SK-N-SH treated with all-trans-retinoic acid at 6 μM for 48 hours (cell line): ENCODE results near the gene RASA3.

ENCODE experiments used
- ATAC-seq: fragments of 200-7000 bp; cut with Tn5 transposase; 3 replicates; pipeline ENCODE4 v1.9.1; 2020; ENCODE audit warnings: mild to moderate bottlenecking, moderate library complexity
- ARNTL ChIP-seq: fragments of 450-650 bp; formaldehyde crosslinking; IDR thresholded peaks from 2 replicates; pipeline ENCODE4 v1.5.0; 2020; ENCODE audit warnings: low read depth, mild to moderate bottlenecking, moderate library complexity, borderline replicate concordance
- CREB5 ChIP-seq: fragments of 250-450 bp; sonication (Bioruptor Pico); IDR thresholded peaks from 2 replicates; pipeline ENCODE4 v1.5.1; 2020; ENCODE audit warnings: low read depth, mild to moderate bottlenecking, moderate library complexity
- CSDC2 ChIP-seq: fragments of 250-450 bp; sonication (Bioruptor Pico); IDR thresholded peaks from 2 replicates; pipeline ENCODE4 v1.5.0; 2020; ENCODE audit warnings: mild to moderate bottlenecking, moderate library complexity
- ESRRG ChIP-seq: fragments of 250-450 bp; sonication (Bioruptor Pico); IDR thresholded peaks from 2 replicates; pipeline ENCODE4 v1.6.1; 2021; ENCODE audit warnings: mild to moderate bottlenecking
- GLIS3 ChIP-seq: fragments of 250-450 bp; sonication (Bioruptor Pico); IDR thresholded peaks from 2 replicates; pipeline ENCODE4 v1.5.0; 2020; ENCODE audit warnings: mild to moderate bottlenecking, moderate library complexity
- ISL1 ChIP-seq: fragments of 250-450 bp; sonication (Bioruptor Pico); IDR thresholded peaks from 2 replicates; pipeline ENCODE4 v2.1.2; 2022; ENCODE audit warnings: mild to moderate bottlenecking, moderate library complexity
- OSR1 ChIP-seq: fragments of 250-450 bp; sonication (Bioruptor Pico); IDR thresholded peaks from 2 replicates; pipeline ENCODE4 v1.8.0; 2022; ENCODE audit warnings: moderate library complexity, mild to moderate bottlenecking, inconsistent platforms
- PATZ1 ChIP-seq: fragments of 250-450 bp; sonication (Bioruptor Pico); IDR thresholded peaks from 2 replicates; pipeline ENCODE4 v1.8.0; 2020; ENCODE audit warnings: mild to moderate bottlenecking, moderate library complexity, borderline replicate concordance
- POU6F1 ChIP-seq: fragments of 250-450 bp; sonication (Bioruptor Pico); IDR thresholded peaks from 2 replicates; pipeline ENCODE4 v1.8.0; 2021; ENCODE audit warnings: low read depth, mild to moderate bottlenecking, moderate library complexity, borderline replicate concordance
- PPARA ChIP-seq: fragments of 250-450 bp; sonication (Bioruptor Pico); IDR thresholded peaks from 2 replicates; pipeline ENCODE4 v1.5.0; 2020; ENCODE audit warnings: mild to moderate bottlenecking, borderline replicate concordance
- RARB ChIP-seq: fragments of 250-450 bp; sonication (Bioruptor Pico); IDR thresholded peaks from 2 replicates; pipeline ENCODE4 v1.8.0; 2021; ENCODE audit warnings: mild to moderate bottlenecking, moderate library complexity
- SNAI2 ChIP-seq: fragments of 250-450 bp; sonication (Bioruptor Pico); IDR thresholded peaks from 2 replicates; pipeline ENCODE4 v1.5.0; 2020; ENCODE audit warnings: mild to moderate bottlenecking, moderate library complexity
- TCF4 ChIP-seq: fragments of 250-450 bp; sonication (Bioruptor Pico); IDR thresholded peaks from 2 replicates; pipeline ENCODE4 v1.8.0; 2021; ENCODE audit warnings: mild to moderate bottlenecking, moderate library complexity, borderline replicate concordance
- TOX ChIP-seq: fragments of 250-450 bp; sonication (Bioruptor Pico); IDR thresholded peaks from 2 replicates; pipeline ENCODE4 v1.8.0; 2021; ENCODE audit warnings: mild to moderate bottlenecking, moderate library complexity, borderline replicate concordance
- TSHZ2 ChIP-seq: fragments of 250-450 bp; sonication (Bioruptor Pico); IDR thresholded peaks from 2 replicates; pipeline ENCODE4 v1.5.0; 2020; ENCODE audit warnings: mild to moderate bottlenecking, moderate library complexity
- ZC3H10 ChIP-seq: fragments of 250-450 bp; sonication (Bioruptor Pico); IDR thresholded peaks from 2 replicates; pipeline ENCODE4 v1.5.1; 2021; ENCODE audit warnings: mild to moderate bottlenecking, moderate library complexity
- ZFP3 ChIP-seq: fragments of 250-450 bp; sonication (Bioruptor Pico); IDR thresholded peaks from 2 replicates; pipeline ENCODE4 v1.5.0; 2020; ENCODE audit warnings: mild to moderate bottlenecking, moderate library complexity
- ZFP30 ChIP-seq: fragments of 450-650 bp; formaldehyde crosslinking; IDR thresholded peaks from 2 replicates; pipeline ENCODE4 v1.5.0; 2022; ENCODE audit warnings: mild to moderate bottlenecking, moderate library complexity
- ZNF565 ChIP-seq: fragments of 450-650 bp; formaldehyde crosslinking; conservative IDR thresholded peaks from 2 replicates; pipeline ENCODE4 v1.5.0; 2020; ENCODE audit warnings: low read depth, mild to moderate bottlenecking, moderate library complexity
- ZNF70 ChIP-seq: fragments of 450-650 bp; formaldehyde crosslinking; IDR thresholded peaks from 2 replicates; pipeline ENCODE4 v1.5.0; 2020; ENCODE audit warnings: mild to moderate bottlenecking, moderate library complexity
- ZNF8 ChIP-seq: fragments of 450-650 bp; formaldehyde crosslinking; IDR thresholded peaks from 2 replicates; pipeline ENCODE4 v1.5.0; 2020; ENCODE audit warnings: mild to moderate bottlenecking, moderate library complexity

The RASA3 gene

GRCh38 chr13:114062754-114063153 lies 69.7 kb downstream of the RASA3 start:
- no peak for ATAC-seq
- no peak for TF ChIP-seq PATZ1
- TF ChIP-seq TCF4 (CRISPR knock-in tag): no peak
- TF ChIP-seq ARNTL (CRISPR knock-in tag): no peak
- TF ChIP-seq ISL1 (CRISPR knock-in tag): no peak
- no peak for TF ChIP-seq PPARA (CRISPR knock-in tag)
- TF ChIP-seq ZFP3: no peak
- TF ChIP-seq POU6F1 (CRISPR knock-in tag): no peak
- no peak for TF ChIP-seq CSDC2 (CRISPR knock-in tag)
- no peak for TF ChIP-seq ZNF8 (CRISPR knock-in tag)

- ATAC-seq: no peak
- TF ChIP-seq PATZ1 (no peak), TSHZ2 (CRISPR knock-in tag) (no peak), ZNF8 (CRISPR knock-in tag) (no peak), ZNF70 (no peak), RARB (no peak), CSDC2 (CRISPR knock-in tag) (no peak), PPARA (CRISPR knock-in tag) (no peak), ZNF565 (CRISPR knock-in tag) (no peak), GLIS3 (no peak), TCF4 (CRISPR knock-in tag) (no peak), SNAI2 (no peak), TOX (CRISPR knock-in tag) (no peak), CREB5 (CRISPR knock-in tag) (no peak), ISL1 (CRISPR knock-in tag) (no peak), POU6F1 (CRISPR knock-in tag) (no peak), ZFP30 (no peak), ZC3H10 (CRISPR knock-in tag) (no peak)
Observed at GRCh38 chr13:114062341-114062740, 70.1 kb downstream of the RASA3 start.

- no peak for TF ChIP-seq ZFP3
- TF ChIP-seq SNAI2: no peak
- no peak for TF ChIP-seq ISL1 (CRISPR knock-in tag)
- no peak for TF ChIP-seq ZFP30
- no peak for TF ChIP-seq ZNF70
- no peak for TF ChIP-seq OSR1 (CRISPR knock-in tag)
- TF ChIP-seq ARNTL (CRISPR knock-in tag): no peak
- no peak for TF ChIP-seq PATZ1
- no peak for TF ChIP-seq ZNF8 (CRISPR knock-in tag)
- no peak for TF ChIP-seq ZNF565 (CRISPR knock-in tag)
- no peak for TF ChIP-seq ESRRG (CRISPR knock-in tag)
- TF ChIP-seq, all 23 proteins: peak for 0
- ATAC-seq: no peak
Observed at GRCh38 chr13:114061744-114062143, 70.7 kb downstream of the RASA3 start.
